GM19438 (cell line): ENCODE results near the gene ACADS.

Experiments
- ATAC-seq: cut with Tn5 transposase; IDR thresholded peaks from one replicate; pipeline ENCODE4 v1.9.1; 2021; ENCODE audit warnings: low read depth; ENCODE audit not compliant: unreplicated experiment

The ACADS gene

GRCh38 chr12:120725659-120726509, at the start of gene ACADS:
Gene ACADS (plus strand): TSS chr12:120725826. CDS start chr12:120725886, 60 bp downstream.
- ATAC-seq, result peak; percentile 95

DNA sequence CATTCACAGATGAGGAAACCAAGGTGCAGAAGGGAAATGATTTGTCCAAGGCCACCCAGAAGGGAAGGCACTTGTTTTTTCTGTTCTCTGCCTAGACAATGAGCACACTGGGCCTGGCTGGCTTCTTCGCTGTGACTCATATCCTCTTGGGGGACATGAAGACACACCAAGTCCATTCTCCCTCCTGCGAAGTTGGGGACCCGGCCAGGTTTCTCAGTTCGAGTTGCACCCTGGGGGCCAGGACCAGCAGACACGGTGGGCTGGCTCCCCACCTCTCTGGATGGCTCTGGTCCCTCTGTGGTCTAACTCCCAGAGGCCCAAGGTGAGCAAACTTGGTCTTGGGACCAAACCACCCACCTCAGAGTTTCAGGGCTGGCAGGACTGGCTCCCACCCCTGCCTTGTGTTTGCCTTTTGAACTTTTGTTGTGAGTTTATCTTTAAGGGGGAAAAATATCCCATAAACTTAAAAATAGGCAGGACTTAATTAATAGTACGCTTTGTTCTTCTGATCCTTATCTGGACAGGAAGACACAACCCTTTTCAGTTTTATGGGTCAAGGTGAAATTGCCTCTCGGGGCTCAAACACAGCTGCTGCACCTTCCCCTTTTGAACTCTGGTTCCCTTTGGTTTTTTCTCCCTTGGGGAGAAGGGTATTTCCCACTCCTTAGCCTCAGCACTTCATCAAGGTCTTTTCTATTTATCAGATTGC, 47.7 kb upstream of the ACADS start:
- peak; percentile 49 for ATAC-seq

DNA sequence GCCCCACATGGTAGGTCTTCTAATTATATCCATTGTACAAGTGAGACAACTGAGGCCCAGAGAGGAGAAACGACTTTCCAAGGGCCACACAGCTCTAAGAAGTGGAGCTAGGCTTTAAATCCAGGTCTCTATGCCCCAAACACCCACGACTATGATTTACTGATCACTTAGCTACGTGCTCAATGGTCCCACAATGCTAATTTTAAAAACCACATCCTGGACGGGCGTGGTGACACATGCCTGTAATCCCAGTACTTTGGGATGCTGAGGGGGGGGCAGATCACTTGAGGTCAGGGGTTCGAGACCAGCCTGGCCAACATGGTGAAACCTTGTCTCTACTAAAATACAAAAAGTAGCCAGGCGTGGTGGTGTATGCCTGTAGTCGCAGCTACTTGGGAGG, 47.1 kb upstream of the ACADS start:
- no peak for ATAC-seq

- ATAC-seq, result no peak
These were observed 45.4 kb upstream of the ACADS start for GRCh38 chr12:120680165-120680738.

- ATAC-seq, result no peak
These were observed 41.1 kb upstream of the ACADS start for GRCh38 chr12:120684523-120684932.

- ATAC-seq, result no peak
These were observed 40.1 kb upstream of the ACADS start for GRCh38 chr12:120685522-120685921.

DNA sequence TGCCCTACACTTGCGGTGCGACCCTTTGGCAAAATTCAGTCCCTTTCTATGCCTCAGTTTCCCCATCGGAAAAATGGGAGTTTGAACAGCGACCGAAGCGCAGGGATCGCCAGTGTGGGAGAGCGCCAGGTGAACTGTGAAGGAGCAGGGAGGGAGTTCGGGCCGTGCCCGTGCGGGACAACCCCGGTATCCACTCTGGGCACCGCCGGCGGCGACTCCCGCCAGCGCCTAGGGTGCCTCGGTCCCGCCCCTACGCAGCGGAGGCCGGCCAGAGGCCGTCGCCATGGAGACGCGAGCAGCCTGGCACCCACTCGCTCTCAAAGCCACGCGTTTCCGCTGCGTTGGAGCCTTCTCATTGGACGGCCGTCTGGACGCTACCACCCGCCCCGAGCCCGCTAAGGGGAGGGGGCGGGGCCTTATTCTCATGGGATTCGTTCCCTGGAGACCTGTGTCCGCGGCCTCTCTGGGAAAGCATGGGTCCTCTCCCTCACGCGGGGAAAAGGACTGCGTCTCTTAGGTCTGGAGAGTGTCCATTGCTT, 39.4 kb upstream of the ACADS start:
- ATAC-seq, result peak; percentile 75

DNA sequence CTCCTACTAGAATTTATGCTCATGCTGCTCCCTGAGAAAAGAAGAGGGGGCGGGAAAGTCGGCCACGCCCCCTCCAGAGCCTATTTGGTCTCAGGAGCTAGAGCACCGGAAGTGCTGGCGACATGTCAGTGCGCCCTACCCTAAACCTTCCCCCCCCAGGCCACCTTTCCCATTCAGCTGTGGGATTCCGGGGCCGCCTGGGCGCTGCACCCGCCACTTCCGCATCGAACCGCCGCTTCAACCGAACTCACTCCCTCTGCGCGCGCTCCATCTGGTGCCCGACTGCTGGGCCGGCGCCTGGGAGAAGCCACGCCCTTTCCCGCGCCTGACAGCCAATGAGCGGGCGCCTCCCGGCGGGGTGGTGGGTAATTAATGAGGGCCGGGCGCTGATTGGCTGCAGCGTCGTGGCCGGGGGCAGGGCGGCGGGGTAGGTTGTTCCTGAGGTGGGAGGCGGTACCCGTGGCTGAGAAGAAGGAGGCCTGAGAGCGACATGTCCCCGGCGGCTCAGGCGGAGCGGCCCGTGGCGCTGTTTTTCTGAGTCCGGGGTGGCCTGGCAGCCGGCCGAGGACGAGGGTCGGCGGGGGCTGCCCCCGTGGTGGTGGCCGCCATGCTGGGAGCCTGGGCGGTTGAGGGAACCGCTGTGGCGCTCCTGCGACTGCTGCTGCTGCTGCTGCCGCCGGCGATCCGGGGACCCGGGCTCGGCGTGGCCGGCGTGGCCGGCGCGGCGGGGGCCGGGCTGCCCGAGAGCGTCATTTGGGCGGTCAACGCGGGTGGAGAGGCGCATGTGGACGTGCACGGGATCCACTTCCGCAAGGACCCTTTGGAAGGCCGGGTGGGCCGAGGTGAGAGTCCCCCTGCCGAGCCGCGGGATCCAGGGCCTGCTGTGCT, 38.7 kb upstream of the ACADS start, which contains the start of gene MLEC:
Gene MLEC, plus strand, starts transcription at position 460 of the 888 bp plus-strand sequence. Its CDS starts 148 bp downstream, at position 608.
- ATAC-seq, result peak; percentile 61

DNA sequence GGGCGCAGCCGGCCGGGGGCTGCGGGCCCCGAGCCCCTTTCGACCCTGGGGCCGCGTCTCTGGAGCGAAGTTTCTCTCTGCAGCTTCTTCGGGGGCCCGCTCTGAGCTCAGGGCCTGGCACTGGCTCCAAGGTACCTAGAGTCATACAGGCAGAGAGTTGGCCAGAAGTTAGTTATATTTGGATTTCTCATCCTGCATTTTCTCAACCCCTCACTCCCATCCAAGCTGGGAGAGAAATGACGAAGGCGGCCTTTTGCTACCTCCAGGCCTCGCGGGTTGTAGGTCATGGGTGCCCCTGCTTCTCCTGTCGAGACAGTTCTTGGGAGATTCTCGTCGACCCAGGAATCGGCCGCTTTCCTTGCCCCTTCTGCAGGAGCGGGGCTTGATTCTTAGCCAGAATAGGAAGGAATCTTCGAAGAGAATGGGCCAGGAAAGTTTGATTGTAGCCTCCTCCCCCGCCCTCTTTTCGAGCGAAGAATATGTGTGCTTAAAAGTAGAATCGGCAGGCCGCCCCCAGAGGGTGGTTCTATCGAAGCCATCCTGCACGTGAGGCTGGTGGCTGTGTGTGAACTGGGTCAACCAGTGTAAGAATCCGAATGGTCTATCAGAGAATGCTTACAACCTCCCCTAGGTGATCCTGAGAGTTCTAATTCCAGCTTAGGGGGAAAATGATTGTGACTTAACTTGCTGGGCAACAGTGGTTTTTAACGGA, 37.9 kb upstream of the ACADS start:
- no peak for ATAC-seq

- no peak for ATAC-seq
These were observed 37.0 kb upstream of the ACADS start for GRCh38 chr12:120688527-120689071.

DNA sequence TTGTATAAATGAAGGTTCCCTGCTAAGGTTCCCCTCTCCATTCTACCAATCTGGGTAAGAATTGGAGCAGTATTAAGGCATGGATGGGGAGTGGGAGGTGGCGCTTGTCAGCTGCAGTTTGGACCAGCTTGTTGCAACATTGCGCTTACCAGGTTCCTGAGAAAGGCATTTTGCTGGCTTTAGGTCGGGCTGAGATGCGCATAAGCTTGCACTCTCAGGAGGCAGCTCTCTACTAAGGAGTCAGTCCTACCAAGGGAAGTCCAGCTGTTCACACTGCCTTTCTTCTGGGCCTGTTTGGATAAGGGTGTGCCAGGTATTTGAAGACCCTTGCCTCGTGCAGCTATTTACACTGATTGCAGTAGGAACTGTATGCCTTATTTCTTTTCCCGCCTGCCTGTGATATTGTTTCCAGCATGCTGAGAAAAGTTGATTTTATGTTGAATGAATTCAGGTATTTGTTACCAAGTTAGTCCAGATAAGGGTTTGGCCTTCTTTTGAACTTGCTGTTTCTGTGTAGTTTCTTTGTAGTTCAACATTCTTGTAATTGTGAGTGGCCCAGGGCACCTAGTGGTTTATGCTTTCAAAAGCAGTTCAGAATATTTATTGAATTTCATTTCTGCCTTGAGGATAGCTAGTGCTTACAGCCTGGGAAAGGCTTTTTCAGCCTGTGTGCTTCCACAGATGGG, 36.1 kb upstream of the ACADS start:
- ATAC-seq, result no peak

GRCh38 chr12:120690083-120690450, 35.6 kb upstream of the ACADS start:
- no peak for ATAC-seq

DNA sequence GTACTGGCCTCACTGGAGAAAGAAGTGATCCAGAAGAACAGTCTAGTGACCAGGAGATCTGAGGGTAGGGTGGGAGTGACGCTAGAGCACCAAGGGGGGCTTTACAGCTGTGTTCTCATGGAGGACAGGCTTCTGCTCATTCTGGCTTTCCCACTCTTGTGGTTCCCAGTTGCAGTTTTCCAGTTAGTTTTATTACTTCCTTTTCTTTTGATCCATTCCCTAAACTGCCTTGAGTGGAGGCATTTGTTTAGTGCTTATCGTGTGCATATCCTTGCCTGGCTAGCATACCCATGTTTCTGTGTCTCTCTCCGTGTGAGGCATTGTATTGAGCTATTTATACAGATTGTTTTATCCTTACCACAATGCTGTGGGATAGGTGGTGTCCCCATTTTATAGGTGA, 34.6 kb upstream of the ACADS start:
- ATAC-seq, result no peak

- no peak for ATAC-seq
These were observed 33.0 kb upstream of the ACADS start for GRCh38 chr12:120692524-120693033.

GRCh38 chr12:120693848-120694247, 31.8 kb upstream of the ACADS start:
- no peak for ATAC-seq

DNA sequence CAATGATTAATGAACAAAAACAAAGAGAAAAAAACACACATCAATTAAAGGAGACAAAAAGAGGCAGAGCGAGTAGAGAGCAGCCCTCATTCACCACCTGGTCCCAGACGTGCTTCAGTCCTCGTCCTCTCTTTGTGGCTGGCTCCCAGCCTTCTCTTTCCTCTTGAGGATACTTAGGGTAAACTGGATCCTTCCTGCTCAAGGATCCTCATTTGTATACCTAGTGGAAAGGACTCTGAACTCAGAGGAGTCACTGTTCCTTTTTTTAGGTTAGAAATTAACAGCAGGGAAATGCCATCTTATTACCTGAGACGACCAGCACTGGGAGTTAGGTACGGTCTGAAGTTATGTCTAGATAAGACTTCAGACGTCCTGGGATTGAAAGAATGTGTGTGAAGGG, 29.0 kb upstream of the ACADS start:
- no peak for ATAC-seq

DNA sequence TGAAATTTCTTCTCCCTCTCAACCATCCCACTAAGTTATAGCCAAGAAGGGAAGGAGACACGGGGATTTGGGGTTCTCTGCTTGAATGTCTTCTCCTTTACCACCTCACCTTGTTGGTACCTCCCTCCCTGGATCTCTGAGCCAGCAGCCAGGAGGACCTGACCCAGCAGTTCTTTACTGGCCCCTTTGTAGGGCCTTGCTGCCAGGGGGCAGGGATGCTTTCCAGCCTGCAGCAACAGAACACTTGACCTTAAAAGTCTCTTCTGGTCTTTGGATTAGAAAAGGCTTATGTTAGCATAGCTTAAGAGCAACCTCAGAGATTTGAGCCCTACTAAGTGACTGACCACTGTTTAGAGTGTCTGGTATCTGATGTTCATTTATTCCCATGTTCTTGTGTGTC, 28.3 kb upstream of the ACADS start:
- no peak for ATAC-seq

GRCh38 chr12:120698665-120699064, 27.0 kb upstream of the ACADS start:
- no peak for ATAC-seq
